OCI-LY1 (cell line): ENCODE results near the gene HMCN2.

Experiments used
- EZH2 ChIP-seq: fragments of 200-600 bp; sonication (generic), shearing (Covaris generic); IDR thresholded peaks from 2 replicates; pipeline ENCODE4 v1.8.0; 2017; ENCODE audit warnings: borderline replicate concordance, mixed run types, mild to moderate bottlenecking, antibody characterized with exemption, low read length, moderate library complexity, mixed read lengths
- TF ChIP-seq, protein P1 (sequence below): fragments of 200-600 bp; sonication (generic), shearing (Covaris generic); IDR thresholded peaks from 2 replicates; pipeline ENCODE4 v1.5.1; 2017; ENCODE audit warnings: mild to moderate bottlenecking, antibody characterized with exemption, low read length, moderate library complexity, mixed read lengths

DNA sequence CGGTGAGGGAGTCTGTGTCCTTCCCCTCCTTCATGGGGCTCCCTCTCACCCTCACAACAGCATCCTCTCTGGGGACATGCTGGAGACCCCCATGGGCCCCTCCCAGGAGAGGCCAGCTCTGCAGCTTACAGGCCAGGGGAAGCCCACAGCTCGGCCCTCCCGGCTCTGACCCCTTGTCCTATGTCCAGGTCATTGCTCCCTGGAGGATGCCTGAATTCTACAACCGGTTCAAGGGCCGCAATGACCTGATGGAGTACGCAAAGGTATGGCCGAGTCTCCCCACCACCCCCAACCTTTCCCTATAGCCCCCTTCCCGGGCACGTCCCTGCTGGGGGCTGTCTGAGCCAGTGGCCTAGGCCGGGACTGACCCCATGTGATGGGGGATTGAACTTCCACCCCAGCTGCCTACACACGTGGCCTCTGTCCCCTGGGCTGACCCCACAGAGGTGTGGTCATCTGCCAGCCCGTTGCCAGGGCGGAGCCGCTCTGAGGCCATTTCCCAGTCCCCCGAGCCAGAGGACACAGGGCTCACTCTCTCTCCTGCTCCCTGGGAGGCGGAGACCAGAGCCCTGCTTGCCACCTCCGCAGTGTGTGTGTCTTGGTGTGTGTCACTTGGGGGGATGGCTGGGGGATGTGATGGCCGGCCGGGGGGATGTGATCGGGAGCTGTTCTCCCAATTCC is 201.1 kb downstream of the HMCN2 start:
- TF ChIP-seq, protein P1, sequence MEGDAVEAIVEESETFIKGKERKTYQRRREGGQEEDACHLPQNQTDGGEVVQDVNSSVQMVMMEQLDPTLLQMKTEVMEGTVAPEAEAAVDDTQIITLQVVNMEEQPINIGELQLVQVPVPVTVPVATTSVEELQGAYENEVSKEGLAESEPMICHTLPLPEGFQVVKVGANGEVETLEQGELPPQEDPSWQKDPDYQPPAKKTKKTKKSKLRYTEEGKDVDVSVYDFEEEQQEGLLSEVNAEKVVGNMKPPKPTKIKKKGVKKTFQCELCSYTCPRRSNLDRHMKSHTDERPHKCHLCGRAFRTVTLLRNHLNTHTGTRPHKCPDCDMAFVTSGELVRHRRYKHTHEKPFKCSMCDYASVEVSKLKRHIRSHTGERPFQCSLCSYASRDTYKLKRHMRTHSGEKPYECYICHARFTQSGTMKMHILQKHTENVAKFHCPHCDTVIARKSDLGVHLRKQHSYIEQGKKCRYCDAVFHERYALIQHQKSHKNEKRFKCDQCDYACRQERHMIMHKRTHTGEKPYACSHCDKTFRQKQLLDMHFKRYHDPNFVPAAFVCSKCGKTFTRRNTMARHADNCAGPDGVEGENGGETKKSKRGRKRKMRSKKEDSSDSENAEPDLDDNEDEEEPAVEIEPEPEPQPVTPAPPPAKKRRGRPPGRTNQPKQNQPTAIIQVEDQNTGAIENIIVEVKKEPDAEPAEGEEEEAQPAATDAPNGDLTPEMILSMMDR = no peak
- TF ChIP-seq EZH2 = no peak
